H1 (cell line): ENCODE data around the gene NCSTN. TPM values are rescaled to one million over a fixed set of nuclear protein-coding genes. Genes with fewer than 3 reads are reported as not detected.

Experiments used
- GTF2F1 ChIP-seq: IDR thresholded peaks from 2 replicates; pipeline ENCODE4 v1.6.1; 2012; ENCODE audit warnings: low read depth, low read length, improper control_type of control experiment, borderline replicate concordance
- RAD21 ChIP-seq, 2 experiments: IDR thresholded peaks in 1 of 2; conservative IDR thresholded peaks in 1 of 2; 2 replicates each; pipeline ENCODE4 v1.6.1; 2011; ENCODE audit warnings: low read depth in 2 of 2, low read length in 2 of 2, improper control_type of control experiment in 1 of 2, inconsistent platforms in 1 of 2, mild to moderate bottlenecking in 1 of 2, moderate library complexity in 1 of 2
- TEAD4 ChIP-seq: IDR thresholded peaks from 2 replicates; pipeline ENCODE4 v1.6.1; 2012; ENCODE audit warnings: low read depth, low read length, inconsistent platforms, mixed read lengths
- polyA plus RNA-seq, 7 experiments: library from polyadenylated mRNA; depleted of rRNA in 3 of 7; stranded (reverse) in 5 of 7; unstranded in 2 of 7; fragments of >200 nt in 5 of 7; fragments of 200-250 nt in 2 of 7; gene quantifications; 1 replicate in 5 of 7; 2 replicates in 1 of 7; 4 replicates in 1 of 7; pipeline versions ENCODE4 v1.2.1 to v1.2.3, GENCODE V29; 2011 to 2013; ENCODE audit warnings: missing spikeins in 2 of 7, mixed read lengths in 2 of 7
- total RNA-seq: library from RNA; stranded (reverse); fragmentation: NEBNext Ultra II Directional; extraction: Animal tissue kit (Norgen Biotek cat#: 25700); gene quantifications from 2 replicates; pipeline ENCODE4 v1.2.1, GENCODE V29; 2021
- TF ChIP-seq, protein P1 (sequence below), 3 experiments: IDR thresholded peaks; 1 replicate in 2 of 3; 2 replicates in 1 of 3; pipeline versions ENCODE4 v1.5.1 to v1.6.1; 2011; ENCODE audit warnings: low read length in 3 of 3, mild to moderate bottlenecking in 3 of 3, inconsistent platforms in 2 of 3, low read depth in 1 of 3, moderate library complexity in 1 of 3; ENCODE audit not compliant: insufficient read depth in 1 of 3; ENCODE audit errors: control extremely low read depth in 1 of 3

Gene NCSTN
- total and polyA plus RNA-seq, 2 of the 8 experiments (the other 6 are each of a cell fraction or from before 2014, with no cell fraction given) = 64.7 to 125 TPM

- TF ChIP-seq, protein P1, sequence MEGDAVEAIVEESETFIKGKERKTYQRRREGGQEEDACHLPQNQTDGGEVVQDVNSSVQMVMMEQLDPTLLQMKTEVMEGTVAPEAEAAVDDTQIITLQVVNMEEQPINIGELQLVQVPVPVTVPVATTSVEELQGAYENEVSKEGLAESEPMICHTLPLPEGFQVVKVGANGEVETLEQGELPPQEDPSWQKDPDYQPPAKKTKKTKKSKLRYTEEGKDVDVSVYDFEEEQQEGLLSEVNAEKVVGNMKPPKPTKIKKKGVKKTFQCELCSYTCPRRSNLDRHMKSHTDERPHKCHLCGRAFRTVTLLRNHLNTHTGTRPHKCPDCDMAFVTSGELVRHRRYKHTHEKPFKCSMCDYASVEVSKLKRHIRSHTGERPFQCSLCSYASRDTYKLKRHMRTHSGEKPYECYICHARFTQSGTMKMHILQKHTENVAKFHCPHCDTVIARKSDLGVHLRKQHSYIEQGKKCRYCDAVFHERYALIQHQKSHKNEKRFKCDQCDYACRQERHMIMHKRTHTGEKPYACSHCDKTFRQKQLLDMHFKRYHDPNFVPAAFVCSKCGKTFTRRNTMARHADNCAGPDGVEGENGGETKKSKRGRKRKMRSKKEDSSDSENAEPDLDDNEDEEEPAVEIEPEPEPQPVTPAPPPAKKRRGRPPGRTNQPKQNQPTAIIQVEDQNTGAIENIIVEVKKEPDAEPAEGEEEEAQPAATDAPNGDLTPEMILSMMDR (IDR thresholded peaks at IDR 0.05; ENCODE audit: control extremely low read depth in 1 of 3, insufficient read depth in 1 of 3, low read depth in 1 of 3, low read length in 3 of 3) = no peak
- TF ChIP-seq GTF2F1 (no peak), RAD21 (IDR thresholded peaks at IDR 0.05 in 1 of 2, conservative IDR thresholded peaks at IDR 0.05 in 1 of 2; ENCODE audit: low read depth in 2 of 2, low read length in 2 of 2) (no peak), TEAD4 (no peak)
Measured at GRCh38 chr1:160328184-160328583, 15.0 kb upstream of the NCSTN start (continued).
